Measurements from ENCODE around the gene ERICH6B. TPM values are rescaled to one million over a fixed set of nuclear protein-coding genes. Genes with fewer than 3 reads are reported as not detected.
"Not testable (repeated sequence)": the region's sequence is repeated elsewhere in the genome, so short reads cannot be mapped to it uniquely, and the experiment has no call there.

The ERICH6B gene
- not detected in 2 replicates for total RNA-seq (2014; rRNA removed; shearing (Covaris generic))
- not detected in 2 replicates for polyA plus RNA-seq (2015; cell fraction: cytosol; rRNA removed)
- polyA plus RNA-seq (2015; cell fraction: nucleus; rRNA removed) = not detected in 2 replicates

DNA sequence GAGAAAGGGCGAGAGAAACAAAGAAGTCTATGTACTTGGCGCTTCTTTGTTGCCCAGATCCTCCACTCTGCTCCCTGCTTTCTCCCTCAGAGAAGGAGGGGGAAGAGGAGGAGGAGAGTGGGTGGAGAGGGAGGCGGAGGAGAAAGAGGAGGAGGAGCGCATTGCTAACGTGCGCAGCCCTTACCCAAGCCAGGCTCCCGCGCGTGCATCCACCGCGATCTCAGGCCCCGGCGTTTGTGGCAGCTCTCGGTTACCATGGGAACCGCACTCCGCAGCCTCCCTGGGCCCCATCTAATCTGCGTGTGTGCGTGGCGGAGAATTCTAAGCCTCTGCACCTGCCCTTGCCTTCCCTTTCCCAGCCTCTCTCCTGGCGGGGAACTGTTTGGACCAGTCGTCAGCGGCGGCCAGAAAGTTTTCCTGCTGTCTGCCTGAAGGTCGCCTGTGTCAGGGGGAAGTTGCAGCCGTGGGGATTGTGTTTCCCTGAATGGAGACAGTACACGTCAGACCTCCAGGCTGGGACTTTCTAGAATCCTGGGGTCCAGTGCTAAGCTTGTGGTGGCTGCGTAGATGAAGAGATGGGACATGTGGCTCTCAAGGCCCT lies at the start of gene ERICH6B:
TSS of gene ERICH6B (minus strand) at position 239 of the 601 bp plus-strand sequence. CDS start 18,734 bp downstream, outside the sequence.
- peak; percentile 17 for DNase-seq (ENCODE audit: low read depth)

DNA sequence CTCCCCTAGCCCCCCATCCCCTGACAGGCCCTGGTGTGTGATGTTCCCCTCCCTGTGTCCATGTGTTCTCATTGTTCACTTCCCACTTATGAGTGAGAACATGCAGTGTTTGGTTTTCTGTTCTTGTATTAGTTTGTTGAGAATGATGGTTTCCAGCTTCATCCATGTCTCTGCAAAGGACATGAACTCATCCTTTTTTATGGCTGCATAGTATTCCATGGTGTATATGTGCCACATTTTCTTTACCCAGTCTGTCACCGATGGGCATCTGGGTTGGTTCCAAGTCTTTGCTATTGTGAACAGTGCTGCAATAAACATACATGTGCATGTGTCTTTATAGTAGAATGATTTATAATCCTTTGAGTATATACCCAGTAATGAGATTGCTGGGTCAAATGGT lies 47.4 kb upstream of the ERICH6B start:
- DNase-seq (ENCODE audit: low read depth) = not testable (repeated sequence)

DNA sequence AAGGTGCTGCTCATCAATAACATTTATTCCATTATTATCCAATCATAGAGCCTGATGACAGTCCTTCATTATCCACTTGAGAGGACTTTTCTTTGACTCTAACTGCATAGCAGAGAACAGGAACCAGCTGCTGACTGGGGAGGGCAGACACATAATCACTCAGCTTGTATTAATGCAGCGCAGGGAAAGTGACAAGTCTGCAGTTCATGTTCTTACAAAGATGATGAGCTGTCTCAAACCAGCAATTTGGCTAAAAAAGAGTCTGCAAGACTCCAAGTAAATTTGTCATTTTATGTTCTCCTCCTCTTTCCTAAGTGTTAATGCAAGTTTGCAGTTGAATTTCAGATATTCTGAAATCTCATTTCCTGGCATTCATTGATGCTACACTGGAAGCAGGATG lies 46.6 kb upstream of the ERICH6B start:
- no peak for DNase-seq (ENCODE audit: low read depth)

DNA sequence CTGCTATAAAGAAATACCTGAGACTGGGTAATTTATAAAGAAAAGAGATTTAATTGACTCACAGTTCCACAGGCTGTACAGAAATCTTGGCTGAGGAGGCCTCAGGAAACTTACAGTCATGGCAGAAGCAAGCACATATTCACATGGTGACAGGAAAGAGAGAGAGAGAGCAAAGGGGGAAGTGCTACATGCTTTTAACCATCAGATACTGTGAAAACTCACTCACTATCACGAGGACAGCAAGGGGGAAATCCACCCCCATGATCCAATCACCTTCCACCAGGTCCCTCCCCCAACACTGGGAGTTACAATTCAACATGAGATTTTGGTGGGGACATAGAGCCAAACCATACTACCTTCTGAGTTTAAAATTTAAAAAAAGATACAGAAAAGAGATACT lies 44.9 kb upstream of the ERICH6B start:
- DNase-seq (ENCODE audit: low read depth) = not testable (repeated sequence)

DNA sequence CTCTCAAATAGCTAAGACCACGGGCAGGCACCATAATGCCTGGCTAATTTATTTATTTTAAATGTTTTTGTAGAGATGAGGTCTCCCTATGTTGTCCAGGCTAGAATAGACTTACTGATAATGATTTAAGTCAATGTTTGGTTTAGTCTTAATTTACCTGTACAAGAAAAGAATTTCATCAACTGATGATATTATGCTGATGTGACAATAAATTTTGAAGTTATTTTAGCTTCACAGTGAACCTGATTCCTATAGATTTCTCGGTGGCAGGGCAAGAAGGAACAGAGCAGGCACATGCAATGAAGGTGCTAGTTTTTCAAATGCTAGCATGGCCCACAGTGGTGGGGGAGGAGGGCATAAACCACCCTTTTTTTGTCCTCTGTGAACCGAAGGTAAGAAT lies 44.0 kb upstream of the ERICH6B start:
- no peak for DNase-seq (ENCODE audit: low read depth)

DNA sequence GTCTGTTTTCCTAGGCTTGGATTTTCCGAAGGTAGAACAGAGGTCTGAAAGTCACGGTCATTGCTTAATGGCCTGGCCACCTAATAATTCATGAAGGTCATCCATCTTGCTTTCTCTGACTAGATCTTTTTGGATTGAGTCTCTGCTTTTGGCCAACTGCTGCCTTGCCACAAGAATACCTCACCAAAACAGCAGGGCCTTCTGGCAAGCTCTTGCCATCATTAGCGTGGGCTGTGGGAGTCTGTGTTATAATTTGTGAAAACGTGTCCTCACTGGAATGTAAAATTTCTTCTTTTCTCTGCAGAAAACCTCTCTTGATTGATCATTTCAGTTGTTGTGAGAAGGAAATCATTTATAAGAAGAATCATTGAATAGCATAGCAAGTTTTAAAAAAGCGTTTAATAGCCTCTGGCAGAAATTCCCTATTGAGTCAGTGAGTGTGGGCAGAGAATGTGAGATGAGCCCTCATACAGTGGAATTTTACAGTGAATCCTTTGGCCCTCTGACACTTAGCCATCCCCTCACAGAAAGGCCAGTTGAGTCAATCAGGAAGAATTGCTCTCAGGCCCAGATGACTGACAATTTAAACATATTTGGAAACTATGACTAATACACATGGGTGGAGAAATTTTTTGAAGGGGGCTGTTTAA lies 43.2 kb upstream of the ERICH6B start:
- peak; percentile 27 for DNase-seq (ENCODE audit: low read depth)

DNA sequence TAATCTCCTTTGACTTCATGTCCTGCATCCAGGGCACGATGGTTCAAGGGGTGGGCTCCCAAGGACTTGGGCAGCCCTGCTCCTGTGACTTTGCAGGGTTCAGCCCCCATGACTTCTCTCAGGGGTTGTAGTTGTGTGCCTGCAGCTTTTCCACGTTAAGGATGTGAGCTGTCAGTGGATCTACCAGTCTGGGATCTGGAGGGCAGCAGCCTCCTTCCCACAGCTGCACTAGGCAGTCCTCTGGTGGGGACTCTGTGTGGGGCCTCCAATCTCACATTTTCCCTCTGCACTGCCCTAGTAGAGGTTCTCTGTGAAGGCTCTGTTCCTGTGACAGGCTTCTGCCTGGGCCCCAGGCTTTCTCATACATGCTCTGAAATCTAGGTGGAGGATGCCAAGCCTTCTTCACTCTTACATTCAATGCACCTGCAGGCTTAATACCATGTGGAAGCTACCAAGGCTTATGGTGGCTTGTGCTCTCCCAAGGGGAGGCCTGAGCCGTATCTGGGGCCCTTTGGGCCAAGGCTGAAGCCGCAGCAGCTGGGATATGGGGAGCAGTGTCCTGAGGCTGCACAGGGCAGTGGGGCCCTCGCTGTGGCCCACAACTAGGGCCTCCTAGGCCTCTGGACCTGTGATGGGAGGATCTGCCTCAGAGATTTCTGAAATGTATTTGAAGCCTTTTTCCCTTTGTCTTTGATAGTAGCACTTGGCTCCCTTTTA lies 39.3 kb upstream of the ERICH6B start:
- no peak for DNase-seq (ENCODE audit: low read depth)

DNA sequence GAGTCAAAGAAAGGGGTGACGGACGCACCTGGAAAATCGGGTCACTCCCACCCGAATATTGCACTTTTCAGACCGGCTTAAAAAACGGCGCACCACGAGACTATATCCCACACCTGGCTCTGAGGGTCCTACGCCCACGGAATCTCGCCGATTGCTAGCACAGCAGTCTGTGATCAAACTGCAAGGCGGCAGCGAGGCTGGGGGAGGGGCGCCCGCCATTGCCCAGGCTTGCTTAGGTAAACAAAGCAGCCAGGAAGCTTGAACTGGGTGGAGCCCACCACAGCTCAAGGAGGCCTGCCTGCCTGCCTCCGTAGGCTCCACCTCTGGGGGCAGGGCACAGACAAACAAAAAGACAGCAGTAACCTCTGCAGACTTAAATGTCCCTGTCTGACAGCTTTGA lies 29.7 kb upstream of the ERICH6B start:
- not testable (repeated sequence) for DNase-seq (ENCODE audit: low read depth)

DNA sequence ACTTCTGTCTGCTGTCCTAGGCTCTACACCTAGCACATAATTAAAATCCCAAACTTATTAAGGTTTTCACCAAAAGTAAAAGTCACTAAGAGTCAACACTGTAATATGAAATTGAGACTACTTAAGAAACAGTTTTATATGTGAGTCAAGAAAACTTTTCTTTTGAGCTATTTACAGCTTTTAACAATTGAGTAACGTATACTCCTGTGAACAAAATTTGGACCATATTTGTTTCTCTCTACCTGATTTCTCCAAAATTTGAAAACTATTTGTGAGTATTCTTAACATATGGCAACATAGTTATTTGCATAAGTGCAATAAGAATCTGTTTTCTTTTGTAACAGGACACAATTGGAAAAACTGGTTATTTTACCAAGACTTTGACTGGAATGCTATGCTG lies 26.6 kb upstream of the ERICH6B start:
- not testable (repeated sequence) for DNase-seq (ENCODE audit: low read depth)

DNA sequence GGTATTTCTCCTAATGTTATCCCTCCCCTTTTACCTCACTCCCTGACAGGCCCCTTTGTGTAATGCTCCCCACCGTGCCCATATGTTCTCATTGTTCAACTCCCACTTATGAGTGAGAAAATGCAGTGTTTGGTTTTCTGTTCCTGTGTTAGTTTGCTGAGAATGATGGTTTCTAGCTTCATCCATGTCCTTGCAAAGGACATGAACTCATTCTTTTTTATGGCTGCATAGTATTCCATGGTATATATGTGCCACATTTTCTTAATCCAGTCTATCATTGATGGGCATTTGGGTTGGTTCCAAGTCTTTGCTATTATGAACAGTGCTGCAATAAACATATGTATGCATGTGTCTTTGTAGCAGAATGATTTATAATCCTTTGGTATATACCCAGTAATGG lies 19.8 kb upstream of the ERICH6B start:
- not testable (repeated sequence) for DNase-seq (ENCODE audit: low read depth)

DNA sequence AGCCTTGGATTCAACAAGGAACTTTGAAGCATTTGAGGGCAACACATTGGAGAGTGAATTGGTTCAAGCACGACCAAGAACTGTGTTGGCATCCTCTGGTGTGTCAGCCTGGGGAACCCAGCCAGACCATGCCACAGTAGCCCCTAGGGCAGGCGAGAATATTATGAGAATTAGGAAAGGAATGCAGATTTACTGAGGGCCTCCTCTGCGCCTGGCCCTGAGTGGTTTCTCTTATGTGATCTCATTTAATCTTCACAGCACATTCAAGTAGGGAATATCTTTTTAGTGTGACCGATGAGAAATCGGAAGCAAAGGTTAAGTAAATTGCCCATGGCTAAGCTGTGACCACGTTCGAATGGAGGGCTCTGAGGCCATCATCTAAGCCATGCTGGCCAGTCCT lies 15.3 kb upstream of the ERICH6B start:
- peak; percentile 6 for DNase-seq (ENCODE audit: low read depth)

DNA sequence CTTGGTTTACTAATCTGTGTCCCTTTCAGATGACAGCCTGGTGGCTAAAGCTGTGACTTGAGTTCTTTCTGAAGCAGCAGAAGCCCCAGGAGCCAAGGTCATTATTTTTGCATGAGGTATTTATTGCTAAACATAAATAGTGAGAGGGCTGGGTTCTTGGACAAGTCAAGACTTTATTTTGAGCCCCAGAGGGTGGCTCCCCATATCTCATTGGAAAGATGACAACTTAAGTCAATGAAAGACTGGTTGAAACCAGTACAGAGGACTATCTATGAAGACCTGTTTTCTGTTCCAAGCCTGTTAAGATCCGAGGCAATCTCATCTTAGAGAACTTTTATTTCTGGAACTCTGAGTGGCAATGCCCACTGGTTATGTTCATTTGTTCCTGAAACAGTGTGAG lies 14.4 kb upstream of the ERICH6B start:
- no peak for DNase-seq (ENCODE audit: low read depth)

DNA sequence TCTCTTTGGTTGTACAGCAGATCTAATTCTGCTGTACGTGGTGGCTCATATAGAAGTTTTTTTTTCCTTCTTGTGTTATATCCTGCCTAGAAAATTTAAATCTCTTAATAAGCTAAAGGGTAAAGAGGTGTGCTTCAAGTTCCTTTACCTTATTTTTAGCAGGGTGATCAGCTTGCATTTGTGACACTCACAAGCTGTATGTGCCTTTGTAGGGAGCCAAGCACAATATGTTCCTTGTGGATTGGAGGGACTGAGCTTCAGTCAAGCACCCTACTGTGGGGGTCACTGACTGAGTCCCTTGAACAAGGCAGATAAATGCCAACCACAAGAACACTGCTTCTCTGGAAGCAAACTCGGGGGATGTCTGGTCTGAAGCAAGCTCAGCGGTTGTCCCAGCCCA lies 12.6 kb upstream of the ERICH6B start:
- no peak for DNase-seq (ENCODE audit: low read depth)

DNA sequence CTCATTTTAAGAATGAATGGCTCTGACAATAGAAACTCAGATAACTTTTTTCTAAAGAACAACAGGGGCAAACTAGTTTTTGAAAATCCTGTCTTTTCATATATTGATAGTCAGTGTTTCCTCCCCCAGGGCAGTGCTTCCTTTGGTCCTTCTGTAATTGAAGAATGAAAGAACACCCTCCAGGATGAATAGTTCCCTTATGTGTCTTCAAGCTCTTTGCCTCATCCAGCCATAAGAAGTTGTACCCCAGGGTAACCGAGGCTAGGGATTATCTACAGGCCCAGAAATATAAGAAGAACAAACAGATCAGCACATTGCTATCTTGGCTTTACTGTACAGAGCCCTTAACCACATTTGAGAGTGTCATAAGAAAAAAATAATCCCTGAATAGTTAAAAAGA lies 12.1 kb upstream of the ERICH6B start:
- DNase-seq (ENCODE audit: low read depth) = no peak

DNA sequence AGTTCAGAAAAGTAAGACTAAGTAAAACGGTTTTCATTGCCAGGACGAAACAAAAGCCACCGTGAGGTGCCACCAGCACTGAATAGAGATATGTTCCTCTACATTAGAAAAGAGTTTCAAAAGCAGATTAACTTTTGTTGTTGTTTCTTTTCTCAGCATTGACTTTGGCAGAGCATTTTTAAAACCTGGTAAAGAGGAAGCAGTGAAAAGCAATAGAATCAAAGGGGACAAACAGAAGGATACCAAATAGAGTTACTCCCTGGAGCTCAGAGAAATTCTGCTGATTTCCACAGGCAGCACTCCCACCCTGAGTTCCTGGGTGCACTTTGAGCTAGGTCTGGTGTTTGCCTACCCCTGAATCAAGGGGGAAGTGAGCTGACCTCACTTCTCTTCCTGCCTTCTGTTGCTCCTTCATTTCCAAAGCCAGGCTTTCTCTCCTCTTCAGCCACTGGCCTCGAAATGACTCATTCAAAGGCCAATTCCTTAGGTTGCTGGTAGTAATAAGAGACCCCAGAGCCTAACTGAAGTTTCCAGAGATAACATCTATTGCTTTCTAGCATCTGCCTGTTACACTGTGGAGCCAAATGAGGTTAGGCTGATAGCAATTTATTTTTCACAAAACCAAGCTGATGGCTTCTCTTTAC lies 11.3 kb upstream of the ERICH6B start:
- DNase-seq (ENCODE audit: low read depth) = peak; percentile 40

DNA sequence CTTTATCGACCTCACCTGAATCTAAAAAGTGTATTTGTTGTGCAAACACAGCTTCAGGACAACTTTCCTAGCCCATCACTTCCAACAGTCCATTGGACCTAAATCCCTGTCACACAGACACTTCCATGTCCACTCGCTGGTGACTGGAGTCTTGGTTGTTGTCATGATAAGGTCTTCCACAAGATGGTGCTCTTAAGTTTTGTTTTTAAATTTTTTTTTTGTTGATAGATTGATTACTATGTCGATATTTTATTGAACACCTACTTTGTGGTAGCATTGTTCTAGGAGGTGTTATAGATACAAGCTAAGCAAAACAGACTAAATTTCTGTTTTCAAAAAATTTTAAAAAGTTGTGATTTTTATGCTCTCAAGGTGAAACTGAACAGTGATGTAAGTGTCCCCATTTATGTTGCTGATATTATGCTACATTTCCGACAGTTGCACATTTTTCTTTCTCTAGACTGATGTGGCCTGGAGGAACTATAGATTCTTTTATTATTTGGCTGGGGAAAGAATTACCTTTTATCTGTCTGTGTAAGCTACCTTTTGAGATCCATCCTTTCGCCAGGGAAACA lies 8.1 kb upstream of the ERICH6B start:
- peak; percentile 13 for DNase-seq (ENCODE audit: low read depth)

DNA sequence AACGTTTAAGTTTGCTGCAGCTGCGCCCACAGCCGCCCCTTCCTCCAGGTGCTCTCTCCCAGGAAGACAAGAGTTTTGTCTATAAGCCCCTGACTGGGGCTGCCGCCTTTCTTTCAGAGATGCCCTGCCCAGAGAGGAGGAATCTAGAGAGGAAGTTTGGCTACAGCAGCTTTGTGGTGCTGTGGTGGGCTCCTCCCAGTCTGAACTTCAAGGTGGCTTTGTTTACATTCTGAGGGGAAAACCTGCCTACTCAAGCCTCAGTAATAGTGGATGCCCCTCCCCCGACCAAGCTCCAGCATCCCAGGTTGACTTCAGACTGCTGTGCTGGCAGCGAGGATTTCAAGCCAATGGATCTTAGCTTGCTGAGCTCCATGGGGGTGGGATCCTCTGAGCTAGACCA lies 6.4 kb upstream of the ERICH6B start:
- DNase-seq (ENCODE audit: low read depth) = no peak

DNA sequence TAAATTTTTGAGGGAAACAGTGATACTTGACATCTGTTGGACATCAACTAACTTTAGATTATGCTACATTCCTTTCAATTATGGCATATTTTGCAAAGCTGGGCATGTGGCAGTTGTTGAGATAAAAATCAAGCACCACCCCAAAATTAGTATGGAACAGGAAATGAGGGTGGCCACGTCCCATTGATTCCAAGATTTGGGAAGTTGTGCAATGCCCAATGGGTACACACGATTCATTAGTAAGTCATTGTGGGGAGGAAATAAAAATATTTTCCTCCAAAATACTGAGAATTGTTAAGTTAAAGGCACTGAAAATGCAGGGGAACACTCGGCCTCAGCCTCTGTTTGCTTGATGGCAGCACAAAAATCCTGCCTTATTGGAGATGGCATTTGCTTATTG lies 7.6 kb downstream of the ERICH6B start:
- no peak for DNase-seq (ENCODE audit: low read depth)

DNA sequence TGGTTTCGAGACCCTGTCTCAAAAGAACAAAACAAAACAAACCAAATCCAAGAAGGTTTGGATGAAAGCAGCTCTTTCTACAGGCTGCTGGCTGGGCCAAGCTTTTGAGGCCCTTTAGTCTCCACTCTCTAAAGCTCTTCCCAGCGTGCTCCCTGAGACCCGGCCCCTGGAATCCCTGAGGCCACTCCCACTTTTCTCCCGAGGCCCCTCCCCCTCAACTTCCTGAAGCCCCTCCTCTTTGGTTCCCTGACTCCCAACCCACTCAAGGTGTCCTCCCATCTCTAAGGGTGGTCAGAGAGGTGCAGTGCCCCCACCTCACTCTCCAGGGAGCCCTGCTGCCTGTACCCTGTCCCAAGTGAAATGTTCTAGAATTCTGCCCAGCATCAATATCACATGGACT lies 10.6 kb downstream of the ERICH6B start:
- no peak for DNase-seq (ENCODE audit: low read depth)

DNA sequence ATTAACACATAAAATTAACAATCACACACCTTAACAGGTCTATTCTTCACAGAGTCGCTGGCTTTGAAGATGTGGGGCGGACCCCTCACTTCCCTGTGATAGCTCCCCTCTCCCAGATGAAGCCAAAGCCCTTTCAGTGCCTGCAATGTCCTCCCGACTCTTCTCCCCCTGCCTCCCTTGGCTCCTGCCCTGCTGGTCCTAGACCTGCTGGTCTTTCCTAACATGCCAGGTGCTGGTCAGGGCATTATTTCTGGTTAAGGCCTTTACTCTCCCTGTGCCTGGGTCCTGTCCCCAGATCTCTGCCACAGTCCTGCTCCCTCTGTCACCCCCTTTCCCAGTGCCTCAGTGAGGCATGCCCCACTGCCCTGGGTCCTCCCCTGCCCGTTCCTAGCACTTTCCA lies 12.2 kb downstream of the ERICH6B start:
- DNase-seq (ENCODE audit: low read depth) = no peak

All from HT1080 (cell line).